CD4-positive, alpha-beta T cell treated with Interleukin-10 for 1 hour (primary cell): ENCODE results near the gene ZNF24.

Experiments
- DNase-seq: peaks from one replicate; pipeline ENCODE4 v3.0.0-alpha.2; 2020

Gene ZNF24

DNA sequence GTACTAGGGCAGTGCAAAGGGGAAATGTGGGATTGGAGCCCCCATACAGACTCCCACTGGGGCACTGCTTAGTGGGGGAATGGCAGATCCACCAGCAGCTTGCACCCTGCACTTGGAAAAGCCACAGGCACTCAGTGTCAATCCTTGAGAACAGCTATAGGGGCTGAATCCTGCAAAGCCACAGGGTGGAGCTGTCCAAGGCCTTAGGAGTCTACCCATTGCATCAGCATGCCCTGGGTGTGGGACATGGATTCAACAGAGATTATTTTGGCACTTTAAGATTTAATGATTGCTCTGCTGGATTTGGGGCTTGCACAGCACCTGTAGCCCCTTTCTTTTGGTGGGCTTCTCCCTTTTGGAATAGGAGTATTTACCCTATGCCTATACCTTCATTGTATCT, 8.6 kb upstream of the ZNF24 start:
- DNase-seq = no peak

DNA sequence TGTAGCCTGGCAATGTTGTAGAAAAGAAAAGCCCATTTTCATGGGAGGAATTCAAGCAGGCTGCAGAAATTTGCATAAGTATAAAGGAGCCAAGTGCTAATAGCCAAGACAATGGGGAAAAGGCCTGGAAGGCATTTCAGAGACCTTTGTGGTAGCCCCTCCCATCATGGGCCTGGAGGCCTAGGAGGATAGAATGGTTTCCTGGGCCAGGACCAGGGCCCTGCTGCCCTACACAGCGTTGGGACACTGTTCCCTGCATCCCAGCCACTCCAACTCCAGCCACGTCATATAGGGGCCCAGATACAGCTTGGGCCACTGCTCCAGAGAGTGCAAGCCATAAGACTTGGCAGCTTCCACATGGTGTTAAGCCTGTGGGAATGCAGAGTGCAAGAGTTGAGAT, 8.1 kb upstream of the ZNF24 start:
- DNase-seq = no peak

- DNase-seq = no peak
Observed at GRCh38 chr18:35348001-35348400, 3.8 kb upstream of the ZNF24 start.

- no peak for DNase-seq
Observed at GRCh38 chr18:35345950-35346349, 1.7 kb upstream of the ZNF24 start.

GRCh38 chr18:35345460-35345921, 1.3 kb upstream of the ZNF24 start:
- DNase-seq = no peak

DNA sequence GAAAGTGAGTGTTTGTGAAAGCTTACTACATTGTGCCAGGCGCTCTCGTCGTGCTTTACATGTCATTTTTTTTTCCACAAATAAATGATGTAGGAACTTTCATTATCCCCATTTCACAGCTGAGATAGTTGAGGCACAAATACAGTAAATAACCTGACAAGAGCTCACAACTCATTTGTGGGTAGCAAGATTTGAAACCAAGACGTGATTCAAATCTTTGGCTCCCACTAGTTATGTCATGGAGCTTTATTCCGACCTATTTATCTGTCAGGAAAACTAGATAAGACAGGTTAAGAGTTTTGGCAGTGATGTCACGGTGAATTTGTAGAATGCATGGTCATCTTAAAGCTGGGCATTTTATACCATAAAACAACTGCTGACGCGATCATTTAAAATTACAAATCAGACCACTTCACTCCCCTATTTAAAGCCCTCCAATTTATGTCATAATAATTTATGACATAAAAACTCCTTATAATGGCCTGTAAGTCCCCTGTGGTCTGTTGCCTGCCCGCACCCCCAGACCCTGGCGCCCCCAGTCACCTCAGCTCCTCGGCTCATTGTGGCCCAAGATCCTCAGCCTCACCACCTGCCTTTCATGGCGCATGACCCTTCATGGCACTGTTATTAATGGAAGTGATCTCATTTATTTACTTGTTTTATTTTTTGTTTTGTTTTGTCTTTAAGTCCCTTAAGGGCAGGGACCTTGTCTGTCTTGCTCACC, 678 bp upstream of the ZNF24 start:
- DNase-seq = no peak

DNA sequence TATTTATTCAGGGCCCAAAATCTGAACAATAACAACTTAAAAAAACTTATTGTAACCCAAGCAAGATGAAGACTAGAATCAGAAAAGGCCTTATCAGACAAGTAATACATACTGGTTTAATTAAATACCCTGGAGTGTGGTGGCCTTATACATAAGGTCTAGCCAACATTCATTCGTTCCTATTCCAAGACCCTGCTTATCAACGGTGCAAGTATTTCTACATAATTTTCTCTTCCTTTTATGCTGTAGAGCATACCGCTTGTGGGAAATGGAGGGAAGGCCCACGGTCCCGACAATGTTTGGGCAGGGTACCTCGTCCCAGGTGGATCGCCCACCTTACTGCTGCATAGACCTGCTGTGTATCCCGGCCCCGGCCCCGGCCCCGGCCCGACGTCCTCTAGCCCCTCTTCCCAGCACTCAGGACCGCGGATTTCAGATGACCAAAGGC, 708 bp downstream of the ZNF24 start:
- DNase-seq = no peak

- DNase-seq = no peak
Observed at GRCh38 chr18:35337286-35337685, 6.9 kb downstream of the ZNF24 start.

- no peak for DNase-seq
Observed at GRCh38 chr18:35335866-35336265, 8.4 kb downstream of the ZNF24 start.

GRCh38 chr18:35334821-35335220, 9.4 kb downstream of the ZNF24 start:
- DNase-seq = no peak

- no peak for DNase-seq
Observed at GRCh38 chr18:35334212-35334611, 10.0 kb downstream of the ZNF24 start.

DNA sequence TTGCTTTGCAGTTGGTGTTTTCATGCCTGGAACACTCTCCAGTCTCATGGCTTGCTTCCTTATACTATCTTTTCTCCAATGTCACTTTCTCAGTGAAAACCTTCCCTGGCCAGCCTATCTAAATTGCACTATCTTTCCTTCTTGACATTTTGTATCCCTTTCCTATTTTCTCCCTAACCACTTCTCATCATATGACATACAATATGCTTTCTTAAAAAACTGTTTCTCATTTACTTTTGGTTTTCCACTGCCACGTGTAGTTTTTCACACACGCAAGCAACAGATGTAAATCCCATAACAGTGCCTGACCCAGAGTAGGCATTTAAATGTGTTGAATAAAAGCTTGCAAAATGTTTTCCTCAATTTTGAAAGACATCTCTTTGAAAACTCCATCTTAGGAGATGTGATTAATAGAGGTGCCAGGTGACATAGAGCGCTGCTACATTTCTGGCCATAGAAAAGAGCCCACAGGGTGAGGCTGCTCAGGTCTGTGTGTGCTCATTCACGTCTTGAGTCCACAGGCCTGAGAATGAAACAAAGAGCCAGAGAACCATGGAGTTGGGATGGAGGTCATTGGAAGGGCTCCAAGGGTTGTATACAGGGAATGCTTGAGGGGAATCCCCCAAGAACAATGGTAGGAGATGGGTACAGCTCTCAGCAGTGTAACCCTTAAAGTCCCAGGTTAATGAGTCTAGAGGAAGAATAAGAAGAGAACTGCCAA, 12.7 kb downstream of the ZNF24 start:
- DNase-seq = no peak

DNA sequence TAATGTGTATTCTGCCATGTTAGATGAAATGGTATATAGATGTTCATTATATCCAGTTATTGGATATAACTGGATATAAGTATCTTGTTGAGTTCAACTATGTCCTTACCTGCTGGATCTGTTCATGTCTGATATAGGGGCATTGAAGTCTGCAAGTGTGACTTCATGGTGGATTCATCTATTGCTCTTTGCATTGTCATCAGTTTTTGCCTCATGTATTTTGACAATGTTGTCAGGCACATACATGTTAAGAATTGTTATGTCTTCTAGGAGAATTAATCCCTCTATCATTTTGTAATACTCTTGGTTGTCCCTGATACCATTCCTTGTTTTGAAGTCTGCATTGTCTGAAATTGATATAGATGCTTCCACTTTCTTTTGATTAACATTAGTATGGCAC, 15.4 kb downstream of the ZNF24 start:
- DNase-seq = no peak

DNA sequence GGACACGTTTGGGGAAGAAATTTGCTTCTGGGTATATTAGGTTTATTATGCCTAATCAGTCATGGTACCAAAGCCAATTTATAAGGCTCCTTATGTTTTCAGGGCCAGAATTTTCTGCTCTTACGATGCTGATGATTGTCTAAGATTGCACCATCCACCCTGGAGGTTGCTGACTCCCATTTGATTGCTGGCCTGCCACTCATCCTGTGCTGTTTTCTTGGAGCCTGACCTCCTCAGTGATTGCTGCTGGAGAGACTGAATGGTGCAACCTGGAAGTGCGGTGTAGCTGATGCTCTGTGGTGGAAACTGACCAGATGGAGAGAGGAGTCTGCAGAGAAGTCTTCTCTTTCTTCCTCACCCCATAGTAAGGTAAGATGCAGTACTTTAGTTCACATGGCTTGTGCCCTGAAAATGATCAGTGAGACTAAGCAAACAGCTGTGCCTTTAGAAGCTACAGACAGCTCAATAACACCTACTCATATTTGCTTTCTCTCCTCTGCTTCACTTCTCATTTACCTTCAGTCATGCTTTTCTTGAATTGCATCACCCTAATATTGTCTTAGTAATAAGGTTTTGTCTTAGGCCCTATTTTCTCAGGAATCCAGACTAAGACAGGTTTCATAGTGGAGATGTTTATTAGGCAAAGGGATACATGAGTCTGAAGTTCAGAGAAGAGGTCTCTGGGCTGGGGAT, 17.4 kb downstream of the ZNF24 start:
- no peak for DNase-seq

DNA sequence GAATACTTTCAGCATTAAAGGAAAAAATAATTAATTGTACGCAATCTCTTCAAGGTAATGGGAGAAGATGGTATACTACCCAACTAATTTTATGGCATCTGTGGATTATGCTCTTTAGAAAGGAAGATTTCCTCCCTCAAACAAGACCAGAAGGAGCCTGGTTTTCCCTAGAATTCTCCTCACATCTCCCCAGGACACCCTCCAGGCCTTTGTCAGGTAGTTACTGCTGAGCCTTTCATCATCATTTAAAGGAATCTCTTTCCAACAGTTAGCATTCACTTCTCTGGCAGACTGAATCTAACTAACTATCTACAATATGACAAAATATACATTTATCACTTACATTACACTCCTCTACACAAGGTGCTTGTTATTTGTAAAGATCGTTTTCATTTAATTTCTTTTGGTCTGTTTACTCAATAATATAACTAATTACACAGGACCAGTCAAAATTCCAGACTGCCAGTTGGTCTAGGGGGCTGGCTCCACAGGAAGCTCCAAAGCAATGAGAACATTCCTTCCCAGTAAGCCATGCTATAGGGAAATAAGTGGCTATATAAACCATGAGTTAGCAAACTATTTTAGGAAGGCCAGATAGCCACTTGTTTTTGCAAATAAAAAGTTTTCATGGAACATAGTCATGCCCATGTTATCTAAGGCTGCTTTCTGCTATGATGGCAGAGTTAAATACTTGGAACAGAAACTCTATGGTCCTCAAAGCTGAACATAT, 19.1 kb downstream of the ZNF24 start:
- no peak for DNase-seq

DNA sequence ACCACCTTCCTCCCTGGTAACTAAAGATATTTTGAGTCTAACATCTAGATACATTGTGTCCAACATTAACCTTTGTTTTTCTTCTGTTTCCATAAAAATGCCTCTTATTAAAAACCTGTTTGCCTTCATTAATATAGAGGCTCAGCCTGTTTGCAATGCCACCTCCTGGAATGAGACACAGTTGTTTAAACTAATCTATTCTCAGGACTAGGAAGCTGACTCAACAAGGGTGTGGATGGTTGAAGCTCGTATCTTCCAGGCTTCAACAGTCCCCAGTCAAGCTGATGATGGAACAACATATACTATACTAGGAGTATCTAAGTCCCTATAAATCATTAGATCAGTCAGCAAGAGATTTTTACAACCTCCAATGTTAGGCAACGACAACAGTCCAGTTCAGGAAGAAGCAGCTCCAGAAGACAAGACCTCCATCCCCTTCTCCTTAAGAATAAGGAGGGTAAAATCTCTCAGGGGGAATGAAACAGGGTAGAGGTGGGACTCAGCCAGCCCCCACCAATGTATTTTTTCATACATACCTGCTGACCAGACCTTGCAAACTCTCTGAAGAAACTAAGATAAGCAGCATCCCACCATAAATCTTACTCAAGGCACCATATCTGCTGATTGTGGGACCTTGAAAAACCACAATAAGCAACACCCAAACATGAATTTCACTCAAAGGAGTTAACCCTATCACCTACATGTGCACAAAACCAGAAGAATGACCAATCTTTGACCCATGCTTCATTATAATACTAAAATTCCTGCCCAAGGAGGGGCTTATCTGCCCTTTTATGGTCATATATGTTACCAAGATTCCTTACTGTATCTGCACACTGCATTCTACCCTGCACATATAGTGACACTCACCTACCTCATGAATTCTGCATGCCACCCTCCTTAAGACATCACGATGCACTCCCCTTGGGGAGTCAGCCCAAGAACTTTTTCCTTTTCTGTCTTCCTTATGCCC, 21.4 kb downstream of the ZNF24 start:
- DNase-seq = no peak

- DNase-seq = no peak
Observed at GRCh38 chr18:35311496-35311895, 32.7 kb downstream of the ZNF24 start.

- no peak for DNase-seq
Observed at GRCh38 chr18:35306588-35307250, 37.5 kb downstream of the ZNF24 start.

GRCh38 chr18:35303610-35304009, 40.6 kb downstream of the ZNF24 start:
- DNase-seq = no peak

GRCh38 chr18:35296060-35296459, 48.2 kb downstream of the ZNF24 start:
- no peak for DNase-seq

DNA sequence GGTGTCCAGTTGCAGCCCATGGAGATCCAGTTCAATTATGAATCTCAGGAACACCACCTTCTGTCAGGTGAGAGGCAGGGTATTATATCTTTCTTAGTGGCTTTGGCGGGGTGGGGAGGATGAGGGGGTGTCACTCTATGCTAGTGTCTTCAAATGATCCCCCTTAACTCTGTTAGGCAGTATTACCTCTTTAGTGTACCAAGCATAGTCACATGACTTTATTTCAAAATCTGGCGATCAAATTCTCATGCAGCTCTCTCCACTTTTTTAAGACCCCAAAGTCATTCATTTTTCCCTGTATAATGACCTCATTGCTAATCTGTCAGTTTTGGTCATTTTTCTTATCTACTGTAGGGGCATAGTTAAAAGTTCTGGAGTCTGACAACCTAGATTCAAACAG, 53.1 kb downstream of the ZNF24 start:
- DNase-seq = no peak
